ENCODE measurements around the gene PKLR. TPM values are rescaled to one million over a fixed set of nuclear protein-coding genes. Genes with fewer than 3 reads are reported as not detected.
A peak's percentile ranks its signal among the peaks of the same experiment; 100 is the strongest.

Gene PKLR
- total and polyA plus RNA-seq, 4 donors = 10.4 to 56.1 (median 40.6) TPM

DNA sequence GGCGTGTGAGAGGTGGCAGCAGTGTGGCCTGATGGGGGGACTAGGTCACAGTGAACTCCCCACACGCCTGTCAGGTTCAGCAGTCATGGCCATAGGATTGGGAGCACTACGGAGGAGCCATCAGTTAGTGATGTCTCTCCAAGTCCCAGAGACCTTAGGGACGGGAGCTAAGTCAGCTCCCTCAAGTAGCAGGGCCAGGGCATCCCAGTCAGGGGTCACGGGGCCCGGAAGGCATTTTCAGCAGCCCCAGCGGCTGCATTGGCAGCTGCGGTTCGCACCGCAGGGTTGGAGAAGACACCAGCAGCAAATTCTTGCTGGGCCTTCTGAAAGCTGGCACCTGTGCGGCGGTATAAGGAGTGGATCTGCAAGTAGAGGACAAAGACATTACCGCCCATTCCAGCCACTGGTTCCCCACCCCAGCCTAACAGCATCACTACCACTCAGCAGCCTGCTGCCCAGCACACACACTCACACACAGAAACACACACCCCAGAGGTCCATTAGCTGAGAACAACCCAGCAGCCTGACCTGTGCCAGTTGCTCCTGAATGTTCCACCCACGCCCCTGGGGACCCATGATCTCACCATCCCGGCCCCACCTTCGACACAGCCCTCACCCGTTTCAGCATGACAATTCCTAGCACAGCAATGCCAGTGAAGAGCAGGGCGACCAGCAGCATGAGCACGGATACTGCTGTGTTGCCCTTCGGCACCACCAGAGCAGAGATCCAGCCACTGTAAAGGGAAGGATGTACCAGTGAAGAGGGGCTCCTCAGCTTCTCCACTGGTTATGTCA, 45.0 kb downstream of the PKLR start:
- H3K27me3 ChIP-seq (ENCODE audit: control insufficient read depth in 4 of 4, insufficient read depth in 4 of 4, low read length in 3 of 4) = no peaks in the 10 kb centered on the region
- H3K9me3 ChIP-seq (ENCODE audit: control insufficient read depth in 4 of 4, low read length in 3 of 4) = no peaks in the 10 kb centered on the region
- no peak for DNase-seq (ENCODE audit: low spot score)
- H3K9ac ChIP-seq (ENCODE audit: low read depth in 1 of 2, low read length in 2 of 2) = no peak overlapping the region
- peak overlapping the region; percentile 82 for H3K27ac ChIP-seq (ENCODE audit: low read depth in 1 of 2, low read length in 2 of 2)
- peaks cover 2 to 35% (median 24%) of the 10 kb centered on the region in 4 donors for H3K4me1 ChIP-seq (ENCODE audit: control insufficient read depth in 4 of 4, insufficient read depth in 4 of 4, low read length in 3 of 4)
- TF ChIP-seq NR2F2 (IDR thresholded peaks at IDR 0.05) (peak; percentile 6), FOXA2 (IDR thresholded peaks at IDR 0.05) (no peak)
- TF ChIP-seq, protein P1, sequence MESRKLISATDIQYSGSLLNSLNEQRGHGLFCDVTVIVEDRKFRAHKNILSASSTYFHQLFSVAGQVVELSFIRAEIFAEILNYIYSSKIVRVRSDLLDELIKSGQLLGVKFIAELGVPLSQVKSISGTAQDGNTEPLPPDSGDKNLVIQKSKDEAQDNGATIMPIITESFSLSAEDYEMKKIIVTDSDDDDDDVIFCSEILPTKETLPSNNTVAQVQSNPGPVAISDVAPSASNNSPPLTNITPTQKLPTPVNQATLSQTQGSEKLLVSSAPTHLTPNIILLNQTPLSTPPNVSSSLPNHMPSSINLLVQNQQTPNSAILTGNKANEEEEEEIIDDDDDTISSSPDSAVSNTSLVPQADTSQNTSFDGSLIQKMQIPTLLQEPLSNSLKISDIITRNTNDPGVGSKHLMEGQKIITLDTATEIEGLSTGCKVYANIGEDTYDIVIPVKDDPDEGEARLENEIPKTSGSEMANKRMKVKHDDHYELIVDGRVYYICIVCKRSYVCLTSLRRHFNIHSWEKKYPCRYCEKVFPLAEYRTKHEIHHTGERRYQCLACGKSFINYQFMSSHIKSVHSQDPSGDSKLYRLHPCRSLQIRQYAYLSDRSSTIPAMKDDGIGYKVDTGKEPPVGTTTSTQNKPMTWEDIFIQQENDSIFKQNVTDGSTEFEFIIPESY (IDR thresholded peaks at IDR 0.05) = no peak
- H3K4me3 ChIP-seq (ENCODE audit: low read depth in 1 of 3, low read length in 3 of 3) = peak overlapping the region in 2 of 3 donors; percentile 65 to 84
- peaks cover 0 to 13% (median 5%) of the 10 kb centered on the region in 4 donors for H3K36me3 ChIP-seq (ENCODE audit: control insufficient read depth in 4 of 4, insufficient read depth in 3 of 4, low read depth in 1 of 4, low read length in 3 of 4)
- WGBS = 86% methylated on average over 20 of the region's 20 CpGs

DNA sequence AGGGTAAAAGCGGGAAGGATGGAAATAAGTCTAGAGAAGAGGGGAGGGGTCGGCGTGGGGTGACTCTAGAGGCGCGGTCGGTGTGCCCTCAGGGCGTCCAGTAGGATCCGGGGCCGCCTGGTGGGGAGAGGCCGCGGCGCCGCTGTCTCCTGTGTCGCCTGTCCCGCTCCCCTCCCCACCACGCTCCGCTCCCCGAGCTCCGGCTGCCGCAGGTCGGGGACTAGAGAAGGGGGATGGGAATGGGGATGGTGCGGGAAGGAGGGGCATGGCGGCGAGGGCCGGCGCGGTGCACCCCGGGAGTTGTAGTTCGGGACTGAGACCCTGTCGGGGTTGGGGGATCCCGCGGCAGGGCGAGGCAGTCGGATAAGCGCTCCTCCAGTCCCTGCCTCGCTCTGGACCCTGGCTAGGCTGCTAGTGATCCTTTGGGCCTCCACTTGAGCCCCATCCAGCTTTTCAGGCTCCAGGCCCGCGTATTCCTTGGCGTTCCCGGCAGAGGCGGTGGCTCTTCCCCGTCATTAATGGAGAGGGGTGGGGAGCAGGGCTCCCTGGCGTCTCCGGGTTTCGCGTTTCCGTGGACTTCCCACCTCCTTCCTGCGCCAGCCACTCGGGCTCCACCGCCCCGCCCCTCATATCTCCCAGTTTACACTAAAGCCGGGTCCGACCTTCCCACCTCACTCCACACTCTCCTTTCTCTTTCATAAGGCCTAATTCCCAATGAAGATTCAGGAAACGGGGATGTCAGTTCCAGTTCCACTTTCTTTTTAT, 45.8 kb downstream of the PKLR start, which contains the start of gene ENTREP3:
TSS of gene ENTREP3 (minus strand) at position 241 of the 765 bp plus-strand sequence. CDS start 606 bp downstream, outside the sequence.
- peak; percentile 87 for DNase-seq (ENCODE audit: low spot score)
- Histone ChIP-seq H3K9ac (ENCODE audit: low read depth in 1 of 2, low read length in 2 of 2) (peak within 1 kb of the TSS in 1 of 2 donors; percentile 36), H3K4me3 (ENCODE audit: low read depth in 1 of 3, low read length in 3 of 3) (peak within 1 kb of the TSS; percentile 64 to 84 (median 65)), H3K36me3 (ENCODE audit: control insufficient read depth in 4 of 4, insufficient read depth in 3 of 4, low read depth in 1 of 4, low read length in 3 of 4) (peaks cover 0 to 13% (median 5%) of the 10 kb centered on the region in 4 donors), H3K4me1 (ENCODE audit: control insufficient read depth in 4 of 4, insufficient read depth in 4 of 4, low read length in 3 of 4) (peaks cover 2 to 34% (median 23%) of the 10 kb centered on the region in 4 donors), H3K27me3 (ENCODE audit: control insufficient read depth in 4 of 4, insufficient read depth in 4 of 4, low read length in 3 of 4) (no peaks in the 10 kb centered on the region), H3K9me3 (ENCODE audit: control insufficient read depth in 4 of 4, low read length in 3 of 4) (no peaks in the 10 kb centered on the region), H3K27ac (ENCODE audit: low read depth in 1 of 2, low read length in 2 of 2) (peak within 1 kb of the TSS; percentile 82)
- TF ChIP-seq GABPA (IDR thresholded peaks at IDR 0.05 in 1 of 2, conservative IDR thresholded peaks at IDR 0.05 in 1 of 2) (peak in 1 of 2 donors; percentile 58), NR2F2 (IDR thresholded peaks at IDR 0.05) (peak; percentile 40), TAF1 (conservative IDR thresholded peaks at IDR 0.05) (no peak), RXRA (IDR thresholded peaks at IDR 0.05) (no peak), YY1 (IDR thresholded peaks at IDR 0.05) (peak; percentile 92), HNF4A (conservative IDR thresholded peaks at IDR 0.05) (no peak), RAD21 (IDR thresholded peaks at IDR 0.05) (no peak)
- TF ChIP-seq, protein P2, sequence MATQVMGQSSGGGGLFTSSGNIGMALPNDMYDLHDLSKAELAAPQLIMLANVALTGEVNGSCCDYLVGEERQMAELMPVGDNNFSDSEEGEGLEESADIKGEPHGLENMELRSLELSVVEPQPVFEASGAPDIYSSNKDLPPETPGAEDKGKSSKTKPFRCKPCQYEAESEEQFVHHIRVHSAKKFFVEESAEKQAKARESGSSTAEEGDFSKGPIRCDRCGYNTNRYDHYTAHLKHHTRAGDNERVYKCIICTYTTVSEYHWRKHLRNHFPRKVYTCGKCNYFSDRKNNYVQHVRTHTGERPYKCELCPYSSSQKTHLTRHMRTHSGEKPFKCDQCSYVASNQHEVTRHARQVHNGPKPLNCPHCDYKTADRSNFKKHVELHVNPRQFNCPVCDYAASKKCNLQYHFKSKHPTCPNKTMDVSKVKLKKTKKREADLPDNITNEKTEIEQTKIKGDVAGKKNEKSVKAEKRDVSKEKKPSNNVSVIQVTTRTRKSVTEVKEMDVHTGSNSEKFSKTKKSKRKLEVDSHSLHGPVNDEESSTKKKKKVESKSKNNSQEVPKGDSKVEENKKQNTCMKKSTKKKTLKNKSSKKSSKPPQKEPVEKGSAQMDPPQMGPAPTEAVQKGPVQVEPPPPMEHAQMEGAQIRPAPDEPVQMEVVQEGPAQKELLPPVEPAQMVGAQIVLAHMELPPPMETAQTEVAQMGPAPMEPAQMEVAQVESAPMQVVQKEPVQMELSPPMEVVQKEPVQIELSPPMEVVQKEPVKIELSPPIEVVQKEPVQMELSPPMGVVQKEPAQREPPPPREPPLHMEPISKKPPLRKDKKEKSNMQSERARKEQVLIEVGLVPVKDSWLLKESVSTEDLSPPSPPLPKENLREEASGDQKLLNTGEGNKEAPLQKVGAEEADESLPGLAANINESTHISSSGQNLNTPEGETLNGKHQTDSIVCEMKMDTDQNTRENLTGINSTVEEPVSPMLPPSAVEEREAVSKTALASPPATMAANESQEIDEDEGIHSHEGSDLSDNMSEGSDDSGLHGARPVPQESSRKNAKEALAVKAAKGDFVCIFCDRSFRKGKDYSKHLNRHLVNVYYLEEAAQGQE (IDR thresholded peaks at IDR 0.05) = peak; percentile 21
- TF ChIP-seq, protein P1 (IDR thresholded peaks at IDR 0.05) = no peak
- 3% methylated on average over 54 of the region's 54 CpGs for WGBS
